ENCODE results near the gene DOLK.

- TF ChIP-seq CTCF (conservative IDR thresholded peaks at IDR 0.05; ENCODE audit: low read depth, low read length) (no peak), EZH2 (IDR thresholded peaks at IDR 0.05; ENCODE audit: borderline replicate concordance, low read depth, low read length, poor library complexity, severe bottlenecking) (no peak)
Measured at GRCh38 chr9:128947277-128947526, 201 bp downstream of the DOLK start.
